Dendritic cell treated with granulocyte-macrophage colony-stimulating factor and Interleukin-4, amounts not matched to agents 40 ng/mL and 50 ng/mL, for 4 days (primary cell): ENCODE data around the gene KMO.
A peak's percentile ranks its signal among the peaks of the same experiment; 100 is the strongest.

ENCODE experiments used
- H3K27ac Mint-ChIP-seq: one replicate; pipeline ENCODE4 v1.8.0; 2022; ENCODE audit warnings: mild to moderate bottlenecking, mixed read lengths
- H3K27me3 Mint-ChIP-seq: one replicate; pipeline ENCODE4 v1.8.0; 2022; ENCODE audit warnings: mild to moderate bottlenecking, mixed read lengths
- H3K36me3 Mint-ChIP-seq: one replicate; pipeline ENCODE4 v1.8.0; 2022; ENCODE audit warnings: low read depth, mixed read lengths
- H3K4me1 Mint-ChIP-seq: one replicate; pipeline ENCODE4 v1.8.0; 2022; ENCODE audit warnings: low read depth, mixed read lengths
- H3K4me3 Mint-ChIP-seq: one replicate; pipeline ENCODE4 v1.8.0; 2022; ENCODE audit warnings: mild to moderate bottlenecking, moderate library complexity, mixed read lengths
- H3K9me3 Mint-ChIP-seq: one replicate; pipeline ENCODE4 v1.8.0; 2022; ENCODE audit warnings: mixed read lengths
- intact Hi-C: fragments of 100-400 bp; cut with micrococcal nuclease; formaldehyde crosslinking; loops from one replicate; pipeline ENCODE4 v1.15.0; 2022

KMO gene

GRCh38 chr1:241521718-241522117 is 10.5 kb upstream of the KMO start:
- peaks cover 4% of the 10 kb centered on the region for H3K4me1 Mint-ChIP-seq
- peaks cover 18% of the 10 kb centered on the region for H3K27me3 Mint-ChIP-seq
- no peak overlapping the region for H3K4me3 Mint-ChIP-seq
- H3K9me3 Mint-ChIP-seq: no peaks in the 10 kb centered on the region
- H3K27ac Mint-ChIP-seq: no peak overlapping the region
- peaks cover 3% of the 10 kb centered on the region for H3K36me3 Mint-ChIP-seq
- intact Hi-C loops: loop anchor here (10.0 kb wide), 1 partner anchor 473 kb away; the partner anchor contains the start of gene MAP1LC3C

GRCh38 chr1:241525026-241525425 is 7.2 kb upstream of the KMO start:
- H3K4me3 Mint-ChIP-seq: no peak overlapping the region
- H3K9me3 Mint-ChIP-seq: no peaks in the 10 kb centered on the region
- peaks cover 18% of the 10 kb centered on the region for H3K27me3 Mint-ChIP-seq
- intact Hi-C loops: loop anchor here (10.0 kb wide), 1 partner anchor 470 kb away; the partner anchor contains the start of gene MAP1LC3C
- no peaks in the 10 kb centered on the region for H3K36me3 Mint-ChIP-seq
- H3K27ac Mint-ChIP-seq: no peak overlapping the region
- H3K4me1 Mint-ChIP-seq: no peaks in the 10 kb centered on the region

GRCh38 chr1:241527146-241527545 is 5.0 kb upstream of the KMO start:
- Mint-ChIP-seq H3K36me3 (peaks cover 8% of the 10 kb centered on the region), H3K27me3 (peaks cover 14% of the 10 kb centered on the region), H3K27ac (no peak overlapping the region), H3K4me1 (peaks cover 10% of the 10 kb centered on the region), H3K4me3 (no peak overlapping the region), H3K9me3 (no peaks in the 10 kb centered on the region)
- intact Hi-C loops: loop anchor here (10.0 kb wide), 1 partner anchor 468 kb away; the partner anchor contains the start of gene MAP1LC3C

GRCh38 chr1:241531195-241532161 is 700 bp upstream of the KMO start:
- peak overlapping the region; percentile 90 for H3K4me3 Mint-ChIP-seq
- no peaks in the 10 kb centered on the region for H3K27me3 Mint-ChIP-seq
- intact Hi-C loops: loop anchor here (1.0 to 5.0 kb wide), 4 partner anchors 21 to 303 kb away; no protein-coding TSS in a partner anchor
- peaks cover 37% of the 10 kb centered on the region for H3K4me1 Mint-ChIP-seq
- peak overlapping the region; percentile 99 for H3K27ac Mint-ChIP-seq
- peaks cover 17% of the 10 kb centered on the region for H3K36me3 Mint-ChIP-seq
- no peaks in the 10 kb centered on the region for H3K9me3 Mint-ChIP-seq

GRCh38 chr1:241532864-241533263 is 686 bp downstream of the KMO start:
- H3K4me1 Mint-ChIP-seq: peaks cover 49% of the 10 kb centered on the region

GRCh38 chr1:241533326-241534115 is 1.3 kb downstream of the KMO start:
- H3K27me3 Mint-ChIP-seq: no peaks in the 10 kb centered on the region
- peaks cover 55% of the 10 kb centered on the region for H3K4me1 Mint-ChIP-seq
- peaks cover 34% of the 10 kb centered on the region for H3K36me3 Mint-ChIP-seq
- H3K4me3 Mint-ChIP-seq: peak overlapping the region; percentile 70
- intact Hi-C loops: loop anchor here (5.0 kb wide), 1 partner anchor 79 kb away; no protein-coding TSS in a partner anchor
- H3K27ac Mint-ChIP-seq: peak overlapping the region; percentile 99
- peaks cover 15% of the 10 kb centered on the region for H3K9me3 Mint-ChIP-seq

More at GRCh38 chr1:241532864-241533263, 686 bp downstream of the KMO start:
- Mint-ChIP-seq H3K4me3 (peak overlapping the region; percentile 70), H3K36me3 (peaks cover 31% of the 10 kb centered on the region), H3K27ac (peak overlapping the region; percentile 99), H3K9me3 (peaks cover 12% of the 10 kb centered on the region), H3K27me3 (no peaks in the 10 kb centered on the region)
- intact Hi-C loops: loop anchor here (1.0 to 5.0 kb wide), 2 partner anchors 19 to 79 kb away; no protein-coding TSS in a partner anchor

GRCh38 chr1:241536304-241536703 is 4.1 kb downstream of the KMO start:
- Mint-ChIP-seq H3K36me3 (peaks cover 41% of the 10 kb centered on the region), H3K27me3 (no peaks in the 10 kb centered on the region), H3K9me3 (peaks cover 15% of the 10 kb centered on the region), H3K4me1 (peaks cover 71% of the 10 kb centered on the region), H3K27ac (no peak overlapping the region), H3K4me3 (no peak overlapping the region)
- intact Hi-C loops: no loop called here

GRCh38 chr1:241536969-241537368 is 4.8 kb downstream of the KMO start:
- Mint-ChIP-seq H3K4me3 (no peak overlapping the region), H3K36me3 (peaks cover 34% of the 10 kb centered on the region), H3K27ac (no peak overlapping the region), H3K27me3 (no peaks in the 10 kb centered on the region), H3K4me1 (peaks cover 74% of the 10 kb centered on the region), H3K9me3 (peaks cover 15% of the 10 kb centered on the region)
- intact Hi-C loops: no loop called here

GRCh38 chr1:241542199-241542907 is 10.2 kb downstream of the KMO start:
- H3K4me3 Mint-ChIP-seq: peak overlapping the region; percentile 18
- peaks cover 46% of the 10 kb centered on the region for H3K36me3 Mint-ChIP-seq
- H3K4me1 Mint-ChIP-seq: peaks cover 73% of the 10 kb centered on the region
- intact Hi-C loops: no loop called here
- H3K9me3 Mint-ChIP-seq: peaks cover 8% of the 10 kb centered on the region
- peak overlapping the region; percentile 80 for H3K27ac Mint-ChIP-seq
- H3K27me3 Mint-ChIP-seq: no peaks in the 10 kb centered on the region

GRCh38 chr1:241548008-241548407 is 15.8 kb downstream of the KMO start:
- intact Hi-C loops: no loop called here
- Mint-ChIP-seq H3K27ac (no peak overlapping the region), H3K9me3 (no peaks in the 10 kb centered on the region), H3K4me1 (peaks cover 64% of the 10 kb centered on the region), H3K27me3 (no peaks in the 10 kb centered on the region), H3K36me3 (peaks cover 60% of the 10 kb centered on the region), H3K4me3 (no peak overlapping the region)

- Mint-ChIP-seq H3K36me3 (peaks cover 62% of the 10 kb centered on the region), H3K4me3 (no peak overlapping the region), H3K4me1 (peaks cover 56% of the 10 kb centered on the region), H3K27ac (peak overlapping the region; percentile 99), H3K27me3 (no peaks in the 10 kb centered on the region), H3K9me3 (no peaks in the 10 kb centered on the region)
- intact Hi-C loops: loop anchor here (5.0 kb wide), 1 partner anchor 37 kb away; no protein-coding TSS in a partner anchor
Measured at GRCh38 chr1:241550318-241550717, 18.1 kb downstream of the KMO start.

GRCh38 chr1:241551759-241552638 is 19.8 kb downstream of the KMO start:
- Mint-ChIP-seq H3K36me3 (peaks cover 64% of the 10 kb centered on the region), H3K9me3 (no peaks in the 10 kb centered on the region), H3K4me1 (peaks cover 51% of the 10 kb centered on the region), H3K27ac (peak overlapping the region; percentile 99), H3K27me3 (no peaks in the 10 kb centered on the region), H3K4me3 (peak overlapping the region; percentile 79)
- intact Hi-C loops: loop anchor here (1.0 to 5.0 kb wide), 2 partner anchors 20 to 35 kb away; partner anchors contain the start of gene KMO
